Astrocyte of the hippocampus (primary cell): Measurements from ENCODE around the gene SEMA5A.

Experiments
- DNase-seq: peaks from one replicate; pipeline ENCODE4 v3.0.0; 2011; ENCODE audit warnings: low read depth, low spot score

The SEMA5A gene

GRCh38 chr5:9063615-9064245, 482.1 kb downstream of the SEMA5A start:
- DNase-seq: no peak

- DNase-seq: no peak
Measured at GRCh38 chr5:9062873-9063272, 483.0 kb downstream of the SEMA5A start.

- peak; percentile 89 for DNase-seq
Measured at GRCh38 chr5:9059920-9060691, 485.8 kb downstream of the SEMA5A start.

GRCh38 chr5:9058666-9059065, 487.2 kb downstream of the SEMA5A start:
- no peak for DNase-seq

- no peak for DNase-seq
Measured at GRCh38 chr5:9058161-9058560, 487.7 kb downstream of the SEMA5A start.

GRCh38 chr5:9057406-9058000, 488.4 kb downstream of the SEMA5A start:
- no peak for DNase-seq

- DNase-seq: peak; percentile 33
Measured at GRCh38 chr5:9056046-9056445, 489.8 kb downstream of the SEMA5A start.

GRCh38 chr5:9054821-9055589, 490.9 kb downstream of the SEMA5A start:
- DNase-seq: no peak

- DNase-seq: no peak
Measured at GRCh38 chr5:9054322-9054721, 491.6 kb downstream of the SEMA5A start.

- DNase-seq: no peak
Measured at GRCh38 chr5:9052421-9052820, 493.5 kb downstream of the SEMA5A start.

GRCh38 chr5:9051779-9052178, 494.1 kb downstream of the SEMA5A start:
- DNase-seq: no peak

- DNase-seq: no peak
Measured at GRCh38 chr5:9047932-9048331, 497.9 kb downstream of the SEMA5A start.

- DNase-seq: peak; percentile 87
Measured at GRCh38 chr5:9046756-9047481, 499.0 kb downstream of the SEMA5A start.

- no peak for DNase-seq
Measured at GRCh38 chr5:9045946-9046345, 499.9 kb downstream of the SEMA5A start.

- DNase-seq: no peak
Measured at GRCh38 chr5:9042241-9042640, 503.6 kb downstream of the SEMA5A start.

GRCh38 chr5:9040475-9040874, 505.4 kb downstream of the SEMA5A start:
- no peak for DNase-seq

GRCh38 chr5:9037048-9037447, 508.8 kb downstream of the SEMA5A start:
- no peak for DNase-seq

- no peak for DNase-seq
Measured at GRCh38 chr5:9035346-9035745, 510.5 kb downstream of the SEMA5A start.

GRCh38 chr5:9034649-9035048, 511.2 kb downstream of the SEMA5A start:
- peak; percentile 70 for DNase-seq

- DNase-seq: no peak
Measured at GRCh38 chr5:9033524-9033923, 512.4 kb downstream of the SEMA5A start.

GRCh38 chr5:9025942-9026341, 519.9 kb downstream of the SEMA5A start:
- DNase-seq: no peak
